ENCODE measurements around the gene RAB11FIP4.

DNA sequence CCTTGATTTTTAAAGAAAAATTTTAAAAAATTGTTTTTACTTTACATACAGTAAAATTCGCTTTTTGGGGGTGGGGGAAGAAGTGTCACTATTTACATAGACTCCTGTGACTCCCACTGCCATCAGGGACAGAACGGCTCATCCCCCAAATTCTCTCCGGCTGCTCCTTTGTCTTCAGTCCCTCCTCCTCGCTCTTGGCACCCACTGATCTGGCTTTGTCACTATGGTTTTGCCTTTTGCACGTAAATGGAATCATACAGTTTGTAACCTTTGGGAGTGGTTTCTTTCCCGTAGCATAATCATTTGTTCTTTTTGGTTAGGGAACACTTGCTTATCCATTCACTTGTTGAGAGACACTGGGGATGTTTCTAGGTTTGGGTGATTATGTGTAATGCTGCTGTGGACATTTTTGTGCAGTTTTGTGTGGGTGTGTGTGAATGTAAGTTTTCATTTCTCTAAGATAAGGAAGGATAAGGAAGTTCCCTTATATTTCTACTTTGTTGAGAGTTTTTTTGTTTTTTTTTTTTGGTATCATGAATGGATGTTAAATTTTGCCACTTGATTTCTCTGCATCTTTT, 27.4 kb downstream of the RAB11FIP4 start:
- TF ChIP-seq POLR2AphosphoS5 (IDR thresholded peaks at IDR 0.05; ENCODE audit: borderline replicate concordance, low read depth, low read length) (no peak), FOXP2 (optimal IDR thresholded peaks at IDR 0.05; ENCODE audit: control extremely low read depth, extremely low read length, insufficient read depth) (no peak), EZH2 (IDR thresholded peaks at IDR 0.05) (no peak)

Measured in SK-N-MC (cell line).